ENCODE data around the gene CYTH4. TPM values are rescaled to one million over a fixed set of nuclear protein-coding genes. Genes with fewer than 3 reads are reported as not detected.

CYTH4 gene
- total RNA-seq, 6 donors from 2014 or later: 16.7 to 71.2 (median 44.7) TPM

GRCh38 chr22:37309211-37310074 is 27.1 kb downstream of the CYTH4 start:
- TF ChIP-seq POLR2A (IDR thresholded peaks at IDR 0.05) (no peak), POLR2AphosphoS5 (IDR thresholded peaks at IDR 0.05) (no peak), EP300 (IDR thresholded peaks at IDR 0.05) (no peak), CTCF (IDR thresholded peaks at IDR 0.05) (no peak)
- Histone ChIP-seq H3K27me3 (no peaks in the 10 kb centered on the region), H3K36me3 (no peaks in the 10 kb centered on the region), H3K4me3 (no peak overlapping the region), H3K9me3 (no peaks in the 10 kb centered on the region), H3K27ac (peak overlapping the region; percentile 27 to 80 (median 64)), H3K4me1 (peaks cover 49 to 55% (median 52%) of the 10 kb centered on the region in 4 donors)
- DNase-seq (peak in 1 of 2 donors; percentile 46), ATAC-seq (ENCODE audit: low FRiP score in 2 of 2) (no peak)
- WGBS, 2 donors: 61 to 76% methylated on average over 17 to 19 of the region's 26 CpGs

GRCh38 chr22:37310075-37310606 is 27.8 kb downstream of the CYTH4 start:
- WGBS, 2 donors: 63 to 64% methylated on average over 10 to 11 of the region's 11 CpGs
- ATAC-seq (ENCODE audit: low FRiP score in 2 of 2): no peak
- H3K4me1 ChIP-seq: peaks cover 51 to 55% (median 54%) of the 10 kb centered on the region in 4 donors

GRCh38 chr22:37310815-37311595 is 28.7 kb downstream of the CYTH4 start:
- DNase-seq: peak in 1 of 2 donors; percentile 76

More at GRCh38 chr22:37310075-37310606, 27.8 kb downstream of the CYTH4 start:
- TF ChIP-seq EP300 (IDR thresholded peaks at IDR 0.05): no peak
- TF ChIP-seq POLR2AphosphoS5 (IDR thresholded peaks at IDR 0.05): no peak
- TF ChIP-seq POLR2A (IDR thresholded peaks at IDR 0.05): no peak
- TF ChIP-seq CTCF (IDR thresholded peaks at IDR 0.05): no peak
- DNase-seq: no peak
- no peaks in the 10 kb centered on the region for H3K36me3 ChIP-seq
- no peak overlapping the region for H3K4me3 ChIP-seq
- H3K27me3 ChIP-seq: no peaks in the 10 kb centered on the region
- peak overlapping the region; percentile 27 to 80 (median 64) for H3K27ac ChIP-seq
- no peaks in the 10 kb centered on the region for H3K9me3 ChIP-seq

GRCh38 chr22:37311761-37312312 is 29.5 kb downstream of the CYTH4 start:
- DNase-seq: no peak
- H3K4me1 ChIP-seq: peaks cover 42 to 49% (median 45%) of the 10 kb centered on the region in 4 donors

More at GRCh38 chr22:37310815-37311595, 28.7 kb downstream of the CYTH4 start:
- no peaks in the 10 kb centered on the region for H3K27me3 ChIP-seq
- 76 to 78% methylated on average over 22 to 25 of the region's 25 CpGs for WGBS, 2 donors
- peaks cover 50 to 54% (median 52%) of the 10 kb centered on the region in 4 donors for H3K4me1 ChIP-seq
- no peak for TF ChIP-seq CTCF (IDR thresholded peaks at IDR 0.05)
- TF ChIP-seq POLR2AphosphoS5 (IDR thresholded peaks at IDR 0.05): peak in 1 of 2 donors; percentile 16
- no peak overlapping the region for H3K4me3 ChIP-seq
- H3K27ac ChIP-seq: peak overlapping the region in 3 of 4 donors; percentile 46 to 80 (median 67)
- H3K36me3 ChIP-seq: no peaks in the 10 kb centered on the region
- H3K9me3 ChIP-seq: no peaks in the 10 kb centered on the region
- ATAC-seq (ENCODE audit: low FRiP score in 2 of 2): peak; percentile 31 to 54

More at GRCh38 chr22:37311761-37312312, 29.5 kb downstream of the CYTH4 start:
- ATAC-seq (ENCODE audit: low FRiP score in 2 of 2): no peak
- WGBS, 2 donors: 94 to 95% methylated on average over 13 to 19 of the region's 19 CpGs
- Histone ChIP-seq H3K9me3 (no peaks in the 10 kb centered on the region), H3K36me3 (no peaks in the 10 kb centered on the region), H3K27me3 (no peaks in the 10 kb centered on the region), H3K4me3 (no peak overlapping the region), H3K27ac (peak overlapping the region in 2 of 4 donors; percentile 67 to 80)
- TF ChIP-seq POLR2A (IDR thresholded peaks at IDR 0.05) (no peak), POLR2AphosphoS5 (IDR thresholded peaks at IDR 0.05) (no peak), EP300 (IDR thresholded peaks at IDR 0.05) (no peak), CTCF (IDR thresholded peaks at IDR 0.05) (no peak)

Measured in upper lobe of left lung (tissue), 6 donors.